Subcutaneous preadipocyte (primary cell): ENCODE data around the gene MTFR1L. TPM values are rescaled to one million over a fixed set of nuclear protein-coding genes. Genes with fewer than 3 reads are reported as not detected.

Experiments
- small RNA-seq: library from RNA; depleted of rRNA; stranded (forward); fragments of <200 nt; gene quantifications from one replicate; pipeline ENCODE3, GENCODE V24; 2012
- total RNA-seq: library from RNA; depleted of rRNA; stranded (reverse); fragments of >200 nt; gene quantifications from 2 replicates; pipeline ENCODE4 v1.2.3, GENCODE V29; 2012

MTFR1L gene
- total RNA-seq: 33.1 and 37.7 TPM in 2 replicates

GRCh38 chr1:25819491-25820246, at the start of gene MTFR1L:
Gene MTFR1L, plus strand, starts transcription at chr1:25819954. Its CDS starts 3,151 bp downstream, at chr1:25823105.

GRCh38 chr1:25799935-25800702, 19.6 kb upstream of the MTFR1L start, which contains the start of gene SELENON:
Gene SELENON, plus strand, starts transcription at chr1:25800193. Its CDS starts 38 bp downstream, at chr1:25800231.

GRCh38 chr1:25858906-25859789, 39.4 kb downstream of the MTFR1L start, which contains the start of gene AUNIP:
Gene AUNIP, minus strand, starts transcription at chr1:25859457. Its CDS starts 100 bp downstream, at chr1:25859357.

GRCh38 chr1:25875154-25875855, 55.6 kb downstream of the MTFR1L start, which contains the start of gene PAQR7:
Gene PAQR7, minus strand, starts transcription at chr1:25875708. Its CDS starts 11,869 bp downstream, at chr1:25863839.

Small RNA genes lying within 50 kb of the gene (small RNA-seq; reads per million reads assigned to genes)
- not detected for gene RF00019

Other genes with a start within 250 kb of the MTFR1L start
- 5.7 and 15.4 TPM in 2 replicates for gene MAN1C1, start 203.2 kb upstream of the MTFR1L start, total RNA-seq
- 36.0 and 47.9 TPM in 2 replicates for gene SELENON, start 19.8 kb upstream of the MTFR1L start, total RNA-seq
- gene AUNIP, start 39.5 kb downstream of the MTFR1L start, total RNA-seq: 2.6 and 5.3 TPM in 2 replicates
- gene PAQR7, start 55.8 kb downstream of the MTFR1L start, total RNA-seq: 6.1 and 7.3 TPM in 2 replicates
- gene STMN1, start 86.5 kb downstream of the MTFR1L start, total RNA-seq: 57.0 and 69.4 TPM in 2 replicates
- 6.6 and 10.0 TPM in 2 replicates for gene PAFAH2, start 178.1 kb downstream of the MTFR1L start, total RNA-seq
- under 0.01 TPM in 2 replicates for gene EXTL1, start 201.8 kb downstream of the MTFR1L start, total RNA-seq
- gene SLC30A2, start 226.2 kb downstream of the MTFR1L start, total RNA-seq: not detected in 2 replicates
- under 0.01 TPM in 1 of 2 replicates, not detected in the other for gene TRIM63, start 247.7 kb downstream of the MTFR1L start, total RNA-seq